ENCODE measurements around the gene ZGRF1. TPM values are rescaled to one million over a fixed set of nuclear protein-coding genes. Genes with fewer than 3 reads are reported as not detected.

ZGRF1 gene
- total and polyA plus RNA-seq, 7 donors = 0.46 to 5.3 (median 3.6) TPM

DNA sequence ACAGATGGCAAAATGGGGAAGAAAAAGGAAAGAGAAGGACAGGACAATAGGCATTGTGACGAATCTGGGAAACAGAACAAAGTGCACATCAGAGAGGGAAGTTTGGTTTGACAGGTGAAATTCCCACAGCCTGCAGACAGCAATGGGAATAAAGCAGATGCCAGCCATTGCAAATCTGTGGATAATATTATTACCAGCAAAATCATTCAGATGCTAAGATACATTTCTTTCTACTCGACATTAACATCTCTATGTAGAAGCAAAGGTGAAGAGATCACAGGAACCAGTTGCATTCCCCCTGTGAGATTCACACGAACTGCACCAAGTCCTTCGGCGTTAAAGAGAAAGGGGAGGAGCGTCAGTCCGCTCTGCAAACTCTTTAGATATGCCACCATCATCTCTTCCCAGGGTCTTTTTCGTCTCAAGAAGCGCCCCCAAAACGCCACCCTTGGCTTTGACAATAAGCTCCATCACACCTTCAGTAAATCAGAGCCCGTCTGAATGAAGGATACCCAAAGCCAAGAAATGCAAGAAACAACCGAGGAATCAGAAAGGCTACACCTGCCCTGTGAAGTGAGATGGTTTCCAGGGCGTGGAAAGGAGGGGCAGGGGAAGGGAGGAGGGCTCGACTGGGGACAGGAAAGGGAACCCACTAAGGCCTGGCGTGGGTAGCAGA is 122.6 kb downstream of the ZGRF1 start:
- no peak for TF ChIP-seq POLR2AphosphoS5 (IDR thresholded peaks at IDR 0.05)
- TF ChIP-seq POLR2A (IDR thresholded peaks at IDR 0.05) = no peak
- TF ChIP-seq EP300 (IDR thresholded peaks at IDR 0.05) = no peak
- no peak for TF ChIP-seq CTCF (IDR thresholded peaks at IDR 0.05)
- H3K4me1 ChIP-seq = peaks cover 0 to 59% (median 55%) of the 10 kb centered on the region in 4 donors
- 1 to 3% methylated on average over 15 of the region's 15 CpGs for WGBS, 2 donors
- no peak overlapping the region for H3K27ac ChIP-seq
- intact Hi-C loops (cut with DNase I) = no loop called here
- no peaks in the 10 kb centered on the region for H3K36me3 ChIP-seq
- peaks cover 78 to 100% (median 90%) of the 10 kb centered on the region in 3 donors for H3K27me3 ChIP-seq
- no peaks in the 10 kb centered on the region for H3K9me3 ChIP-seq
- DNase-seq = no peak
- peak overlapping the region in 1 of 4 donors; percentile 30 for H3K4me3 ChIP-seq

GRCh38 chr4:112511803-112512118 is 124.9 kb downstream of the ZGRF1 start:
- no peak overlapping the region for H3K27ac ChIP-seq
- H3K4me3 ChIP-seq = no peak overlapping the region
- H3K9me3 ChIP-seq = no peaks in the 10 kb centered on the region
- 37 to 47% methylated on average over 4 of the region's 4 CpGs for WGBS, 2 donors
- intact Hi-C loops (cut with DNase I) = no loop called here
- H3K4me1 ChIP-seq = peaks cover 0 to 53% (median 49%) of the 10 kb centered on the region in 4 donors
- TF ChIP-seq EP300 (IDR thresholded peaks at IDR 0.05) (no peak), POLR2A (IDR thresholded peaks at IDR 0.05) (no peak), POLR2AphosphoS5 (IDR thresholded peaks at IDR 0.05) (no peak), CTCF (IDR thresholded peaks at IDR 0.05) (no peak)
- DNase-seq = no peak
- no peaks in the 10 kb centered on the region for H3K36me3 ChIP-seq
- H3K27me3 ChIP-seq = peaks cover 64 to 100% (median 86%) of the 10 kb centered on the region in 3 donors

GRCh38 chr4:112511093-112511802 is 125.5 kb downstream of the ZGRF1 start:
- H3K4me1 ChIP-seq = peaks cover 0 to 47% (median 44%) of the 10 kb centered on the region in 4 donors
- H3K27me3 ChIP-seq = peaks cover 59 to 98% (median 86%) of the 10 kb centered on the region in 3 donors
- WGBS, 2 donors = 8 to 14% methylated on average over 40 of the region's 40 CpGs
- peak overlapping the region in 3 of 4 donors; percentile 7 to 36 (median 22) for H3K4me3 ChIP-seq
- H3K9me3 ChIP-seq = no peaks in the 10 kb centered on the region
- no peaks in the 10 kb centered on the region for H3K36me3 ChIP-seq
- intact Hi-C loops (cut with DNase I) = no loop called here
- no peak for TF ChIP-seq POLR2A (IDR thresholded peaks at IDR 0.05)
- TF ChIP-seq CTCF (IDR thresholded peaks at IDR 0.05) = no peak
- no peak for DNase-seq
- no peak overlapping the region for H3K27ac ChIP-seq

GRCh38 chr4:112510291-112511092 is 126.2 kb downstream of the ZGRF1 start:
- DNase-seq = no peak
- no peaks in the 10 kb centered on the region for H3K9me3 ChIP-seq
- H3K36me3 ChIP-seq = no peaks in the 10 kb centered on the region
- H3K27ac ChIP-seq = no peak overlapping the region
- H3K4me1 ChIP-seq = peaks cover 0 to 40% (median 36%) of the 10 kb centered on the region in 4 donors
- TF ChIP-seq POLR2A (IDR thresholded peaks at IDR 0.05) (no peak), CTCF (IDR thresholded peaks at IDR 0.05) (no peak), EP300 (IDR thresholded peaks at IDR 0.05) (no peak), POLR2AphosphoS5 (IDR thresholded peaks at IDR 0.05) (no peak)
- H3K4me3 ChIP-seq = peak overlapping the region in 3 of 4 donors; percentile 7 to 36 (median 22)
- intact Hi-C loops (cut with DNase I) = no loop called here
- 3 to 7% methylated on average over 34 of the region's 34 CpGs for WGBS, 2 donors
- peaks cover 58 to 98% (median 81%) of the 10 kb centered on the region in 3 donors for H3K27me3 ChIP-seq

All from sigmoid colon (tissue), 7 donors.